ENCODE results near the gene OR8D2. TPM values are rescaled to one million over a fixed set of nuclear protein-coding genes. Genes with fewer than 3 reads are reported as not detected.

The OR8D2 gene
- total RNA-seq, 4 donors from 2014 or later: not detected

DNA sequence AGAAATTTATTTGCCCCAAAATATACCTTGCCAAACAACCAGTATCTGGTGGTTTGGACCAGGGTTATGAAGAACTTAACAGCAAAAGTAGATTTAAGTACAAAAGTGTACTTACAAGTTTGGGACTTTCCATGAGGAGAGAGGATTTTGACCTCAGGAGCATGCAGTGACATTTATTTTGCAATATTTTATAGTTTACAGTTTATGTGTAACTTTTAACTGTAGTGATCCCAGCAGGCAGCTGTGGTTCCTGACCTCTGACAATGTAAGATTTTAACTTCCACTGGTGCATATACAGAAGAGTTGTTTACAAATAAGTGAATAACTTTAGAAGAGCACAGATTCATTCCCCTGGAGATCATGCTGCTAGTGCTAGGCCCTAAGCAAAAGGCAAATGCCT is 12.9 kb downstream of the OR8D2 start:
- no peaks in the 10 kb centered on the region for H3K4me1 ChIP-seq
- no peaks in the 10 kb centered on the region for H3K36me3 ChIP-seq
- TF ChIP-seq POLR2AphosphoS5 (IDR thresholded peaks at IDR 0.05) (no peak), POLR2A (IDR thresholded peaks at IDR 0.05) (no peak), EP300 (IDR thresholded peaks at IDR 0.05) (no peak)
- TF ChIP-seq, protein P1, sequence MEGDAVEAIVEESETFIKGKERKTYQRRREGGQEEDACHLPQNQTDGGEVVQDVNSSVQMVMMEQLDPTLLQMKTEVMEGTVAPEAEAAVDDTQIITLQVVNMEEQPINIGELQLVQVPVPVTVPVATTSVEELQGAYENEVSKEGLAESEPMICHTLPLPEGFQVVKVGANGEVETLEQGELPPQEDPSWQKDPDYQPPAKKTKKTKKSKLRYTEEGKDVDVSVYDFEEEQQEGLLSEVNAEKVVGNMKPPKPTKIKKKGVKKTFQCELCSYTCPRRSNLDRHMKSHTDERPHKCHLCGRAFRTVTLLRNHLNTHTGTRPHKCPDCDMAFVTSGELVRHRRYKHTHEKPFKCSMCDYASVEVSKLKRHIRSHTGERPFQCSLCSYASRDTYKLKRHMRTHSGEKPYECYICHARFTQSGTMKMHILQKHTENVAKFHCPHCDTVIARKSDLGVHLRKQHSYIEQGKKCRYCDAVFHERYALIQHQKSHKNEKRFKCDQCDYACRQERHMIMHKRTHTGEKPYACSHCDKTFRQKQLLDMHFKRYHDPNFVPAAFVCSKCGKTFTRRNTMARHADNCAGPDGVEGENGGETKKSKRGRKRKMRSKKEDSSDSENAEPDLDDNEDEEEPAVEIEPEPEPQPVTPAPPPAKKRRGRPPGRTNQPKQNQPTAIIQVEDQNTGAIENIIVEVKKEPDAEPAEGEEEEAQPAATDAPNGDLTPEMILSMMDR (IDR thresholded peaks at IDR 0.05): no peak
- H3K27ac ChIP-seq: no peak overlapping the region
- no peak for DNase-seq (ENCODE audit: low spot score in 2 of 2)
- no peaks in the 10 kb centered on the region for H3K27me3 ChIP-seq
- H3K9me3 ChIP-seq: no peaks in the 10 kb centered on the region
- no peak overlapping the region for H3K4me3 ChIP-seq

DNA sequence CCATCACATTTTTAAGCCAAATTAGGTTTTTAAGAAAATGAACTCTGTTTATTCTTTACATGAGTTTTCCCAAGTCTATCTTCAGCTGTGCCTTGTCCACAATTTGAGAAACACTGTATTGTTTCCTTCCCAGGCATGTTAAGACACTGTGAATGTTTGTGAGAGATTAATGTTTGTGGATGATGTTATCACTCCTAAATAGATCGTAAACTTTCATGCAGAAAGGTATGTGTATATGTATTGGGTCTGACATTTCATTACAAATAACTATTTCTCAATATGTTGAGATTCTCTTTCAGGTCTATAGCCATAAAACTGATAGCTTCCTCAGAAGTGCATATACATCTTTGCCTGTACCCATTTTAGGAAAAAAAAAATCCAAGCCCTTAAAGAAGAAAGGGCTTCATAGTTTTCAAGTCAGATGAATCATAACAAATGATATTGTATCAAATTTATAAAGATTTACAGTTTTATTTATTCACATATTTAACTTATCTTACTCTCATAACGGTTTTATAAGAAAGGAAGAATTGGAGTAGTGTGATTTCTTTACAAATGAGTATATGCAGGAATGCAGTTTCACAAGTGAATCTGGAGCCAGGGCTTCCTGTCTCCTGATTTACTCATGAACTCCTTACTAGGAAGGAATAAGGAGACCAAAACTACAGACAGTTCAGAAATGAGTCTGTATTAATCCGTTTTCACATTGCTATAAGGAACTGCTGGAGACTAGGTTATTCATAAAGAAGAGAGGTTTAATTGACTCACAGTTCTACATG is 17.5 kb downstream of the OR8D2 start:
- Histone ChIP-seq H3K4me1 (no peaks in the 10 kb centered on the region), H3K36me3 (no peaks in the 10 kb centered on the region), H3K27me3 (no peaks in the 10 kb centered on the region), H3K9me3 (no peaks in the 10 kb centered on the region), H3K27ac (no peak overlapping the region), H3K4me3 (no peak overlapping the region)
- WGBS: 46% methylated on average over 3 of the region's 3 CpGs
- DNase-seq (ENCODE audit: low spot score in 2 of 2): no peak
- TF ChIP-seq POLR2A (IDR thresholded peaks at IDR 0.05) (no peak), EP300 (IDR thresholded peaks at IDR 0.05) (no peak), POLR2AphosphoS5 (IDR thresholded peaks at IDR 0.05) (no peak)
- TF ChIP-seq, protein P1 (IDR thresholded peaks at IDR 0.05): no peak

DNA sequence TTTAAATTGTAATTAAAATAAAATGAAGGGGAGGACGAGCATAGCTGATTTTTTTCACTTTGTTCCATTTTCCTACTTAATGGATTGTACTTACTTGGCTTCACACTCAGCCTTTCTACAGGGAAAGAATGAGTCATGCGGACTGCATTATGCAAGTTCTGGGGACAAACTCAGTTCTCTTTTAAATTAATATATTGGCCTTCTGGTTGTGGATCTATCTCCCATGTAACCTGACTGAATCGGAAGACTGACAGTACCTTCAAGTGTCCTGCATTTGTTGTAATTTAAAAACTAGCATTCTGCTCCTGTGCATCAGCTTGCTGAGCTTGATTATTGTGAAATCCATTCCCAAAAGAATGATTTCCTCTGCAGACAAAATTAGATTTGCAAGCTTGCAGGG is 18.4 kb downstream of the OR8D2 start:
- H3K4me3 ChIP-seq: no peak overlapping the region
- H3K4me1 ChIP-seq: no peaks in the 10 kb centered on the region
- no peaks in the 10 kb centered on the region for H3K27me3 ChIP-seq
- no peak for DNase-seq (ENCODE audit: low spot score in 2 of 2)
- H3K9me3 ChIP-seq: no peaks in the 10 kb centered on the region
- no peak overlapping the region for H3K27ac ChIP-seq
- no peaks in the 10 kb centered on the region for H3K36me3 ChIP-seq
- no peak for TF ChIP-seq EP300 (IDR thresholded peaks at IDR 0.05)
- TF ChIP-seq, protein P1 (IDR thresholded peaks at IDR 0.05): no peak
- TF ChIP-seq POLR2AphosphoS5 (IDR thresholded peaks at IDR 0.05): no peak
- TF ChIP-seq POLR2A (IDR thresholded peaks at IDR 0.05): no peak
- 37% methylated on average over 3 of the region's 3 CpGs for WGBS

DNA sequence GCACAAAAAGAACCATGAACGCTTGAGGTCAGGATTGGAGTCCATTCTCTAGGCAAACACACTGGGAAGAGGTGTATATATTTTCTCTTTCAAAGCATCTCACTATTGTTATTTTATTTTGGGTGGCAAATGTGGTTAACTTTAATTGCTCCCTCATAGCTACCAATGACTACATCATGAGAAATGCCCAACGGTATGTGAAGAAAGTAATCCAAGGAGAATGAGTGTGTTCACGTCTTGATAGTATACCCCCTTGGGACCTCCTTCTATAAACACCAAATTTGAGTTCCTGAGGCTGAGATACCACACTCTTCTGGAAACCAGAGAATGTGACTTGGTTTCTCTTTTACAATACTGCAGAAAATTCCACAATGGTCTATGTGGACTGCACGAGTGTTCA is 22.1 kb downstream of the OR8D2 start:
- Histone ChIP-seq H3K27me3 (no peaks in the 10 kb centered on the region), H3K36me3 (no peaks in the 10 kb centered on the region), H3K9me3 (no peaks in the 10 kb centered on the region), H3K4me1 (no peaks in the 10 kb centered on the region), H3K27ac (no peak overlapping the region), H3K4me3 (no peak overlapping the region)
- no peak for DNase-seq (ENCODE audit: low spot score in 2 of 2)
- WGBS: 83% methylated on average over 4 of the region's 4 CpGs
- no peak for TF ChIP-seq POLR2A (IDR thresholded peaks at IDR 0.05)
- TF ChIP-seq EP300 (IDR thresholded peaks at IDR 0.05): no peak
- TF ChIP-seq, protein P1 (IDR thresholded peaks at IDR 0.05): no peak
- TF ChIP-seq POLR2AphosphoS5 (IDR thresholded peaks at IDR 0.05): no peak

DNA sequence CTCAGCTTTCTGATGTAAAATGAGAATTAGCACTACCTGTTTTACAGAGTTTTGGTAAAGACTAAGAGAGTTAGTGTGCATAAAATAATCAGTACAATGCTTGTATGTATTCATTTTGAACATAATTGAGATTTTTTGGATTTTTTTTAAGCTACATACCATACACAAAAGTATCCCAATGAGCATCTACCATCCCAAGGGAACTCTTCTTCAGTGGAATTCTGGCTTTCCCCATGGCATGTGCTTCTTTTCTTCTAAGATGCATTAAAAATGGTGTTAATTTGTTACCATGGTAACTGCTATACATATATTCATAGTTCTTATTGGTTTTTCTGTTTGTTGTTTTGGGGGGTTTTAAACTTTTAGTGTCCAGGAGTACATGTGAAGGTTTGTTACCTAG is 24.0 kb downstream of the OR8D2 start:
- no peak for DNase-seq (ENCODE audit: low spot score in 2 of 2)
- no peaks in the 10 kb centered on the region for H3K4me1 ChIP-seq
- H3K27ac ChIP-seq: no peak overlapping the region
- H3K4me3 ChIP-seq: no peak overlapping the region
- no peak for TF ChIP-seq EP300 (IDR thresholded peaks at IDR 0.05)
- no peak for TF ChIP-seq POLR2AphosphoS5 (IDR thresholded peaks at IDR 0.05)
- no peak for TF ChIP-seq POLR2A (IDR thresholded peaks at IDR 0.05)
- TF ChIP-seq, protein P1 (IDR thresholded peaks at IDR 0.05): no peak
- no peaks in the 10 kb centered on the region for H3K36me3 ChIP-seq
- H3K27me3 ChIP-seq: no peaks in the 10 kb centered on the region
- no peaks in the 10 kb centered on the region for H3K9me3 ChIP-seq
